ENCODE results near the gene GALP.

Gene GALP

GRCh38 chr19:56149656-56150038 is 26.2 kb upstream of the GALP start:
- no peaks in the 10 kb centered on the region for H3K27me3 ChIP-seq
- H3K4me1 ChIP-seq (ENCODE audit: control insufficient read depth in 1 of 2, insufficient read depth in 1 of 2, low read depth in 1 of 2, low read length in 1 of 2): no peaks in the 10 kb centered on the region
- H3K9me3 ChIP-seq: no peaks in the 10 kb centered on the region
- H3K27ac ChIP-seq: no peak overlapping the region
- no peak for TF ChIP-seq CTCF (IDR thresholded peaks at IDR 0.05)
- peaks cover 10% of the 10 kb centered on the region for H3K36me3 ChIP-seq
- H3K4me3 ChIP-seq (ENCODE audit: low read depth in 1 of 2, low read length in 1 of 2): no peak overlapping the region

GRCh38 chr19:56150358-56150757 is 25.4 kb upstream of the GALP start:
- H3K4me1 ChIP-seq (ENCODE audit: control insufficient read depth in 1 of 2, insufficient read depth in 1 of 2, low read depth in 1 of 2, low read length in 1 of 2): no peaks in the 10 kb centered on the region
- no peaks in the 10 kb centered on the region for H3K27me3 ChIP-seq
- no peak for TF ChIP-seq CTCF (IDR thresholded peaks at IDR 0.05)
- H3K36me3 ChIP-seq: peaks cover 10% of the 10 kb centered on the region
- no peak overlapping the region for H3K27ac ChIP-seq
- no peak overlapping the region for H3K4me3 ChIP-seq (ENCODE audit: low read depth in 1 of 2, low read length in 1 of 2)
- no peaks in the 10 kb centered on the region for H3K9me3 ChIP-seq

- H3K36me3 ChIP-seq: peaks cover 6% of the 10 kb centered on the region
- H3K27ac ChIP-seq: no peak overlapping the region
- H3K4me1 ChIP-seq (ENCODE audit: control insufficient read depth in 1 of 2, insufficient read depth in 1 of 2, low read depth in 1 of 2, low read length in 1 of 2): no peaks in the 10 kb centered on the region
- no peaks in the 10 kb centered on the region for H3K9me3 ChIP-seq
- TF ChIP-seq CTCF (IDR thresholded peaks at IDR 0.05): no peak
- no peaks in the 10 kb centered on the region for H3K27me3 ChIP-seq
- no peak overlapping the region for H3K4me3 ChIP-seq (ENCODE audit: low read depth in 1 of 2, low read length in 1 of 2)
Measured at GRCh38 chr19:56152644-56153043, 23.2 kb upstream of the GALP start.

- no peaks in the 10 kb centered on the region for H3K9me3 ChIP-seq
- no peaks in the 10 kb centered on the region for H3K27me3 ChIP-seq
- no peaks in the 10 kb centered on the region for H3K36me3 ChIP-seq
- no peak overlapping the region for H3K27ac ChIP-seq
- H3K4me3 ChIP-seq (ENCODE audit: low read depth in 1 of 2, low read length in 1 of 2): no peak overlapping the region
- no peak for TF ChIP-seq CTCF (IDR thresholded peaks at IDR 0.05)
- no peaks in the 10 kb centered on the region for H3K4me1 ChIP-seq (ENCODE audit: control insufficient read depth in 1 of 2, insufficient read depth in 1 of 2, low read depth in 1 of 2, low read length in 1 of 2)
Measured at GRCh38 chr19:56153507-56153906, 22.3 kb upstream of the GALP start.

- Histone ChIP-seq H3K9me3 (no peaks in the 10 kb centered on the region), H3K27ac (no peak overlapping the region), H3K36me3 (peaks cover 14% of the 10 kb centered on the region), H3K4me1 (ENCODE audit: control insufficient read depth in 1 of 2, insufficient read depth in 1 of 2, low read depth in 1 of 2, low read length in 1 of 2) (no peaks in the 10 kb centered on the region), H3K4me3 (ENCODE audit: low read depth in 1 of 2, low read length in 1 of 2) (no peak overlapping the region), H3K27me3 (no peaks in the 10 kb centered on the region)
- no peak for TF ChIP-seq CTCF (IDR thresholded peaks at IDR 0.05)
Measured at GRCh38 chr19:56155124-56155687, 20.6 kb upstream of the GALP start.

- Histone ChIP-seq H3K27ac (no peak overlapping the region), H3K36me3 (peaks cover 16% of the 10 kb centered on the region), H3K9me3 (no peaks in the 10 kb centered on the region), H3K27me3 (no peaks in the 10 kb centered on the region), H3K4me3 (ENCODE audit: low read depth in 1 of 2, low read length in 1 of 2) (no peak overlapping the region), H3K4me1 (ENCODE audit: control insufficient read depth in 1 of 2, insufficient read depth in 1 of 2, low read depth in 1 of 2, low read length in 1 of 2) (no peaks in the 10 kb centered on the region)
- TF ChIP-seq CTCF (IDR thresholded peaks at IDR 0.05): no peak
Measured at GRCh38 chr19:56156768-56157167, 19.0 kb upstream of the GALP start.
